GM21447 (cell line): ENCODE measurements around the gene GPR158.
"Not testable (repeated sequence)": the region's sequence is repeated elsewhere in the genome, so short reads cannot be mapped to it uniquely, and the experiment has no call there.

Experiments used
- ATAC-seq: cut with Tn5 transposase; IDR thresholded peaks from one replicate; pipeline ENCODE4 v1.9.1; 2021; ENCODE audit not compliant: unreplicated experiment

GPR158 gene

DNA sequence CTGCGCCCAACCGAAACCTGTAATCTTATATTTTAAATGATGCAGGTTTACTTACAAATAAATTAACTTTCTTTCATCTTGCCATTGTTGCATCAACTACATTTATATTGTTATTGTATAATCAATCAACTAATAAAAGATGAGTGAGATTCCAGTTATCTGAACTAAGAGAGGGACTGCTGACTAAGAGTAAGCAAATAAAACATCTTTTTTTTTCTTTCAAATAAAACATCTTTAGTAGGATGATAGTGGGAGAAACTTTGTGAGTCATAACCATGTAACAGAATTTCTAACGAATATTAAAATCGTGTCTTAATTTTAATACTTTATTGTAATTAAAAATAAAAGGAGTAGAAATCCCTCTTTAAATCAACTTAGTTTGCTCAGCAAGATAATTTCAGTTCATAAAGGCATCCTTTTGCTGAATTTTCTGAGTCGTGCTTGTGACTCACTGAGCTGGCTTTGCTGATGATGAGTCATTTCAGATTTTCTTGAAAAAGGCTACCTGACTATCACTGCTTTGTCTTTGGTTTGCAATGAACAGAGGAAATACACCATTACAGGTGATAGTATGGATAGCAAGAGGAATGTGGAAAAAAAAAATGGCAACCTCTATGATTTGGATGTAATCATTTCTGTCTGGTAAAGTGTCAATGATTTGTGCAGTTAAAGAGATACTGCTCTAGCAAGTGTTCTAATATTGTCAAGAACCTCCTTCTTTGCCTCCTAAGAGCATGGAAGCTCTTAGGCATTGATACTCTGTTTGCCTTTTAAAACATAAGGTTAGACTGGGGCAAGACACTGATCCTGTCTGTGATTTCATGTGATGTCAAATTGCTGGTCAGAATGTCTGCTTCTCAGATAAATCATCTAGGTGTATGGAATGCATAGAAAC, 119.5 kb downstream of the GPR158 start:
- no peak for ATAC-seq

DNA sequence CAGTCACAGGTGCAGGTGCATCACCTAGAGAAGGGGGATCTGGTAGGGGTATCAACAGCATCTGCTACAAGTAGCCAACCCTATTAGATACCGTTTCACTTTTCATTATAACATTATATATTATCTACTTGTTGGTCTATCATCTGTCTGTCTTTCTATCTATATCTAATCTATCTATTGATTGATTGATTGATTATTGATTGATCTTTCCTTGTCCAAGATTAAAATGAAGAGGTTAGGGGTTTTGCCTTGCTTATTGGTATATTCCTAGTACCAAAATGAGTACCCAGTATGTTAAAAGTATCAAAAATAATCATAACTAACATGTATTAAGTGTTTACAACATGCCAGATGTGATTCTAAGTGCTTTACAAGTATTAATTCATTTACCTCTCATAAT, 121.5 kb downstream of the GPR158 start:
- ATAC-seq = no peak

DNA sequence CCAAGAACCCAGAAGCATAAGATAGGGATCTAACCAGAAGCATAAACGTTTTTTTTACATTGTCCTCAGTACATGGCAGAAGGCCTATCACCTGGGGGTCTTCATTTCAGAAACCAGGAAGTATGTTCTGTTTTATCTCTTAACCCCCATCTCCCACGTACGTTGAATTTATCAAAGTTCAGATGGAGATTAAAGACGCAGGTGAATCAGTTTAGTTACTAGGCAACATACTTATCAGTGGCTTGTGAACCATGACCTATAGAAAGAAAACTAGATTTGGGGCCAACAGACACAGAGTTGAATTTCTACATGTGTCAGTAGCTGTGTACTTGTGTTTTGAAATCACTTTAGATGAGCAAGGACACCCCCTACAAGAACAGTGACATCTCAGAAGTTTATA, 122.7 kb downstream of the GPR158 start:
- no peak for ATAC-seq

DNA sequence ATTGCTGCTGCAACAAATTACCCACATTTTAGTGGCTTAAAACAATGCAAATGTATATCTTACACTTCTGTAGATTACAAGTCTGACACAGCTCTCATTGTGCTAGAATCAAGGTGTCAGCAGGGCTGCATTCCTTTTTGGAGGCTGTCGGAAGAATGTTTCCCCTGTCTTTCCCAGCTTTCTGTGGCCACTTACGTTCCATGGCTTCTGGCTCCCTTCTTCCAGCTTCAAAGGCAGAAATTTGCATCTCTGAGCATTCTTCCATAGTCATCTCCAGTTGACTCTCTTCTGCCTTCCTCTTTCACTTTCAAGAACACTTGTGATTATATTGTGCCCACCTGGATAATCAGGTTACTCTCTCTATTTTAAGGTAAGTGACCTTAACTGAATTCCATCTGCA, 125.3 kb downstream of the GPR158 start:
- no peak for ATAC-seq

DNA sequence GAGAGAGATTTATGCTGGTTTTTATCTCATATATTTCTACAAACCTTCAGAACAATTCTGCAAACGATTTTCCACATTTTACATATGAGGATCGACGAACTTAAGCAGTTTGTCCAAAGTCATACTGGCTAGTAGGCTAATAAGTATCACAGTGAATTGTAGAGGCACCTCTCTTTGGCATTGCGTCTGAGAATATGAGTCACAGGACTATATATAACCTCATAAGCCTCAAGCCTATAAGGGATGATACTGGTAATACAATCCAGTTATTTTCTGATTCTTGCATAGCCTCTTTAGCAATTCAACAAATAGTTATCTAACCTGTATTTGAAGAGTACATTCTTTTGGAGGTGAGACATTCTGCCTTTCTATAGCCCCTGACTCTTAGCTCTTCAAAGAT, 129.8 kb downstream of the GPR158 start:
- ATAC-seq = no peak

DNA sequence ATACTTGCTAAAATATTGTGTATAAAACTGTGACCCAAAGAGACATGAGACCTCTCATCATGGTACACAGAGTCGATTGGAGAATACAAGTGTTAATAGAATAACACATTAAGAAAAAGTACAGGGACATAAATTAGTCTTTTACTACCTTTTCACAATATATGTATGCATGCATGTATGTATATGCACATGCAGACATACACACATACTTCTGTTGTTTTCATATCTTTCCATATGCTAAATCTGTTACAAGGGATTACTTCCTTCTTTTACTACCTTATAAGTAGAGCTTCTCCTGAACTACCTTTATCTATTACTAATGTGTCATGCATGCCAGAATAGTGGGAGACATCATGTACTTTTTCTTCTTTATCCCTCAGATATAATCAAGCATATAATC, 131.6 kb downstream of the GPR158 start:
- ATAC-seq = no peak

DNA sequence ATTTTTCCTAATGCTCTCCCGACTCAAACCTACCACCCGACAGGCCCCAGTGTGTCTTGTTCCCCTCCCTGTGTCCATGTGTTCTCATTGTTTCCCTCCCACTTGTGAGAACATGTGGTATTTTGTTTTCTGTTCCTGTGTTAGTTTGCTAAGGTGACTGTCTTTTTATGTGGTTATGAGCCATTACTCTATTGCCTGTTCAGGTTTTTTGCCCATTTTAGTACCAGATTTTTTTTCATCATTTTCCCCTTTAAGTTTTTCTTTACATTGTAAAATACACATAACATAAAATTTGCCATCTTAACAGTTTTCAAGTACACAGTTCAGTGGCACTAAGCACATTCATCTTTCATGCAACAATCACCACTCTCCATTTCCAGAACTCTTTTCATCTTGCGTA, 133.5 kb downstream of the GPR158 start:
- ATAC-seq = no peak

DNA sequence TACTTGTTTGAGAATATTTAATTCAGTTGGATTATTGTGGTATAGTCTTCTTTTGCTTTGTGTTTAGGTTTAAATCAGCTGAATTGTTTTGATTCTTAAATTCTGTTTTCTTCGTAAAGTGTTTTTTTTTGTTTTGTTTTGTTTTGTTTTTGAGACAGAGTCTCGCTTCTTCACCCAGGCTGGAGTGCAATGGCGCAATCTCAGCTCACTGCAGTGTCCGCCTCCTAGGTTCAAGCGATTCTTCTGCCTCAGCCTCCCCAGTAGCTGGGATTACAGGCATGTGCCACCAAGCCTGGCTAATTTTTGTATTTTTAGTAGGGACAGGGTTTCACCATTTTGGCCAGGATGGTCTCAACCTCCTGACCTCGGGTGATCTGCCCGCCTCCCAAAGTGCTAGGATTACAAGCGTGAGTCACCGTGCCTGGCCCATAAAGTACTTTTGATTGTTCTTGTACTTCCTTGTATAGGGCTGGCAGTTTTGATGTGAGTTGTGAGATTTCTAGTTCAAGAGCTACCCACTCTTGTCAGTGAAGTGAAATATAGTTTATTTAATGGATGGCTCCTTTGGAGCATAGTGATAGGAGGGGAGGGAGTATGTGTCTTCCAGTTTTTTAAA, 142.9 kb downstream of the GPR158 start:
- ATAC-seq = not testable (repeated sequence)

DNA sequence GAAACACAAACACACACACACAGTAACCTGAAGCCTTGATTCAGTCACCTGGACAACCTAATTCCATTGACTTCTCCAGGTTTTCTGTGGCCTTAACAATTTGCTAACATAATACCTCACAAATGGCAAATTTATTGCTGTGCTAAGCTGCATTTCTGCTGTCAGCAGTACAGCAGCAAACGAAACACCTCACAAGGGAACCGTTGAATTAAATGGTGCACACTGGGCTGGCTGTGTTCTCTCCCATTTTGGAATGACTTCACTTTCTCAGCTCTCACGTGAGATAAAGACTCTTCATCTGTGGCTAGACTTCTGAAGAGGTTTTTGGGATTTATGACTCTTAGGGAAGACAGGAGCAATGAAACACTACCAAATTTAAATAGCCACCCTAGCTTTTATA, 152.5 kb downstream of the GPR158 start:
- no peak for ATAC-seq

DNA sequence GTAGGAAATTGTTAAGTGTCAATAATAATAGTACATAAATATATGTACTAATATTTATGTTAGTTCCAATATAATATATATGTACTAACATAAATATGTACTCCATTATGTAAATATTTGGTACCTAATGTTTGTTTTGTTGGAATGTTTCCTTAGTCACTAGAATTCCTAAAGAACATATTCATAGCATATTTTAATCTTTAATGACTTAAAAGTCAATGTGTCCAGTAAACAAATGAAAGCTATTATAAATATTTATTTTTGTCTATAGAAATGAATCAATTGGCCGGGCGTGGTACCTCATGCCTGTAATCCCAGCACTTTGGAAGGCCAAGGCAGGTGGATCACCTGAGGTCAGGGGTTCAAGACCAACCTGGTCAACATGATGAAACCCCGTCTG, 153.6 kb downstream of the GPR158 start:
- no peak for ATAC-seq

DNA sequence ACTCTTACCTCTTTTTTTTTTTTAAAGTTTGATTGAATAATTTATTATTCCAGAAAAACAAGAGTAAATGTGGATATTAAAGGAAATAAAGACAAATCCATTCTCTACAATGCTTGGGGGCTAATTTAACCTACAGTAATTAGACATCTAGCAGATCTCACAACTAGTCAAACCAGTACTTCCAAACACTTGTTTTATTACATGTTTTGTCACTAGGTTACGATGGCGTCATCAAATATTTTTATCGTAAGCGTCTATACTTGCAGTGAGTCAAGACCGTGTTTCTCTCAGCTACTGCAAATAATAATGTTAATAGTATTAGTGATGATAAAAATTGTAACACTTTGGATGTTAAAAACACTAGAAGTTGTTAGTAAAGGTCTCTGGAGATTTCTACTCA, 154.8 kb downstream of the GPR158 start:
- not testable (repeated sequence) for ATAC-seq

DNA sequence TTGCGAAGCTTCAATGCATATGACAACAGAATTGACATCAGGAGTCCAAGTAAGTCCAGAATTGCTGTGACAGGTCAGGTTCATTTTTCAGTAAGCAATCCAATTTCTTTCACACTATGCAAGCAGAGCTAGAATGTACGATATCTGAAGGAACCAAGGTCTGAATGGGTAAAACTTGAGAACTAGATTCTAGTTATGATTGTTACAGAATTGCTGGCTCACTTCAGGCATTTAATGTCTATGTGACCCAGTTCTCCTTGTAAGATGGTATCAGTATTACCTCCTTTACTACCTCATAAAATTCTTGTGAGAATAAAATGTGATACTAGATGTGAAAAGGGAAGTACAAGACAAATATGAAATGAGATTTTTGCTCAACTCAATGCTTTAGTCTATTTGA, 159.6 kb downstream of the GPR158 start:
- no peak for ATAC-seq

DNA sequence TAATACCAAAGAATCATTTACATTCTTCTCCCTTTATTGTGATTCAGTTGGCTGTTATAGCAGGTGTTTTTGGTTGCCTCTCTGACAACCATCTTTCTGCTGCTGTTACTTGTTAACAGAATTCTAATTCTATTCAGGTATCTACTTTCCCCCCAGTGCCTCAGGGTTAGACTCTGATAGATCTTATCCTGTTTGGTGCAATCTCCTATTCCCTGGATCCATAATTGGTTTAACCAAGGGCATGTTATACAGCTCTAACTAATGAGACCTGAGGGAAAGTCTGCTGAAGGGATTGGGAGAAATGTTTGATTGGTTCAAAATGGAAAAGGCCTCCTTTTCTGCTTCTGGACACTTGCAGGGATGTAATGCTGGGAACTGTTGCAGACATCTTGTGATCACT, 161.5 kb downstream of the GPR158 start:
- no peak for ATAC-seq

DNA sequence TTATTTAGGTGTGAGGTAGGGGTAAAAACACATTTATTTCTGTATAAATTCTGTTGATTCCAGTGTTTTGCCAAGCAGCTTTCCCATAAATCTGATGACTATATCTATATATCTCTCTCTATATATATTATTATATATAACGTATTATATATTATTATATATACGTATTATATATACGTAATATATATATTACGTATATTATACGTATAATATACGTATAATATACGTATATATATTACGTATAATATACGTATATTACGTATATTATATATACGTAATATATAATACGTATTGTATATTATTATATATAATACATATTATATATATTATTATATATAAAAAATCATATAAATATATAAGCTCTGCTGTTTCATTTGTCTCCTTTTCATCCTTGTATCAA, 163.5 kb downstream of the GPR158 start:
- ATAC-seq = no peak

DNA sequence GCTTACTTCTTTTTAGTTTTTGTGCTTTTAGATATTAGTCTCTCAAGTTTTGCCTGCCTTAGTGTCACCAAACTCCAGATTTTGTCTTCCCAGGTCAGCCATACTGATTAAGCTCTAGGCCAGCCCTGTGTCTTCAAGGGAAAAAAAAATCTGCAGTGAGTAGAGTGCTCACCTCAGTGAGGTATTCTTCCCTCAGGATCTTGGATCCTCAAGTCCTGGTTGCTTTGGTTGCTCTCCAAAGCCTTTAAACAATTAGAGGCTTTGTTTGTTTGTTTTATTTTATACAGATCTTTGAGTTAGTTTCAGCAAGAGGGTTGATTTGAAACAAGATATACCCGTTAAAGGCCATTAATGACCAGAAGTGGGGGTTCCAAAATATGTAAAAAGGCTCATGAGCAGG, 165.2 kb downstream of the GPR158 start:
- no peak for ATAC-seq

DNA sequence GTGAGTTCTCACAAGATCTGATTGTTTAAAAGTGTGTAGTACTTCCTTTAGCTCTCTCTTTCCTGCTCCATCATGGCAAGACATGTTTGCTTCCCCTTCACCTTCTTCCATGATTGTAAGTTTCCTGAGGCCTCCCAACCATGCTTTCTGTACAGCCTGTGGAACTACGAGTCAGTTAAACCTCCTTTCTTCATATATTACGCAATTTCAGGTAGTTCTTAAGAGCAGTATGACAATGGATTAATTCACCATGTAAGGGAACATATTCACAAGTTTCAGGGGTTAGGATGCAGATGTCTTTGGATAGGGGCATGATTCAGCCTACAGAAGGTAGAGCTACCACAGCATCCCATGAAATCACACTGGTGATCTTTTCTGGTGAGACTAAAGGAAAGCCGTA, 174.7 kb downstream of the GPR158 start:
- no peak for ATAC-seq

DNA sequence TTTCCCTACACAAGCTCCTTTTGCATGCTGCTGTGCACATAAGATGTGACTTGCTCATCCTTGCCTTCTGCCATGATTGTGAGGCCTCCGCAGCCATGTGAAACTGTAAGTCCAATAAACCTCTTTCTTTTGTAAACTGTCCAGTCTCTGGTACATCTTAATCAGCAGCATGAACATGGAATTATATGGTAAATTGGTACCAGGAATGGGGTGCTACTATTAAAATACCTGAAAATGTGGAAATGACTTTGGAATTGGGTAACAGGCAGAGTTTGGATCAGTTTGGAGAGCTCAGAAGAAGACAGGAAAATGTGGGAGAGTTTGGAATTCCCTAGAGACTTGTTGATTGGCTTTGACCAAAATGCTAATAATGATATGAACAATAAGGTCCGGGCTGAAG, 181.8 kb downstream of the GPR158 start:
- no peak for ATAC-seq

DNA sequence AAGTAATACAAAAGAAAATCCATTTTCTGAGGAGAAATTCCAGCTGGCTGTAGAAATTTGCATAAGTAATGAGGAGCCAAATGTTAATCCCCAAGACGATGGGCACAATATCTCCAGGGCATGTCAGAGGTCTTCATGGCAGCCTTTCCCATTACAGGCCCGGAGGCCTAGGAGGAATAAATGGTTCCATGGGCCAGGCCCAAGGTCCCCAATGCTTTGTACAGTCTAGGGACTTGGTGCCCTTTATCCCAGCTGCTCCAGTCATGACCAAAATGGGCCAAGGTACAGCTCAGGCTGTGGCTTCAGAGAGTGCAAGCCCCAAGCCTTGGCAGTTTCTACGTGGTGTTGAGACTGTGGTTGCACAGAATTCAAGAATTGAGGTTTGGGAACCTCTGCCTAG, 182.5 kb downstream of the GPR158 start:
- no peak for ATAC-seq

DNA sequence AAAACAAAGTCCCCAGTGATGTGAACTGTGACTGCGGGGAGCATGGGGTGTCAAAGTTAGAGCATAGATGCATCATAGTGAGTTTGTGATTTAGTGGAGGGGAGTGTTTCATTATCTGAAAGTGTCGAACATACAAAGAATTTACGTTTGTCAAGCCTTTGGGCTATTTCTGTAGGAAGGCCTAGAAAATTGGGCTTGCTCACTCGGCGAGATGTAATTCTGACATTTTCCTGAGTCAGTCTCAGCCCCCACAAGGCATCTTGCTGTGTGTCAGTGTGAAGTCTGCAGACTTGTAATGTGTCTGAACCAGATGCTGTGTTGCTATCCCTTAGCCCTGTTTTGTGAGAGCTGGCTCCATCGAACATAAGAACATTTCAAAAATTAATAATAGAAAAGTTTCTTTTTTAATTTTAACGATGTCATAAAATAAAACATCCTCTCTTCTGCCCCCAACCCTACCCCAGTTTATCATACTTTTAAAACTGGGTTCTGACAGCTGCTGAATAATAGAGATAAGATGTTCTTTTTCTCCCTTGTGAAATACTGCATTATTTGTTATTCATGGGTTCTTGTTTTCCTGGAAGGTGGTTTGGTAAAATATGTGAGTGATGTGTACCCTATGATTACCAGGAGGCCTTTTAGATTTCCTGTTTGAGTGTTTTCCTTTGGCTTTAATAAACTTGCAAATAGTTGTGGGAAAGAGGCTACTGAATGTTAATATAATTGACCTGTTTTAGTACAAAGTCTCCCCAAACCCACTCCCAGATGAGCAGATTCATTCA, 207.4 kb downstream of the GPR158 start:
- ATAC-seq = no peak

DNA sequence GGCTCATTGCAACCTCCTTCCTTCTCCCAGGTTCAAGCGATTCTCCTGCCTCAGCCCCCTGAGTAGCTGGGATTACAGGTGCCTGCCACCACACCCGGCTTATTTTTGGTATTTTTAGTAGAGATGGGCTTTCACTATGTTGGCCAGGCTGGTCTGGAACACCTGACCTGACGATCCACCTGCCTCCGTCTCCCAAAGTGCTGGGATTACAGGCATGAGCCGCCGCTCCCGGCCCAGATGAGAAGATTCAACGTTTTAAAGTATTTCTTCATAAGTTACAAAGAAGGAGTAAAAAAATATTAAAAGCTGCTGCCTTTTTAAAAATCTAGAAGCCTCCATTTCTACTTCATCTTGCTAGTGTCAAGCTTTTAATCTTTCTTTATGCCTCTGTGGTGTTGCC, 208.1 kb downstream of the GPR158 start:
- not testable (repeated sequence) for ATAC-seq

DNA sequence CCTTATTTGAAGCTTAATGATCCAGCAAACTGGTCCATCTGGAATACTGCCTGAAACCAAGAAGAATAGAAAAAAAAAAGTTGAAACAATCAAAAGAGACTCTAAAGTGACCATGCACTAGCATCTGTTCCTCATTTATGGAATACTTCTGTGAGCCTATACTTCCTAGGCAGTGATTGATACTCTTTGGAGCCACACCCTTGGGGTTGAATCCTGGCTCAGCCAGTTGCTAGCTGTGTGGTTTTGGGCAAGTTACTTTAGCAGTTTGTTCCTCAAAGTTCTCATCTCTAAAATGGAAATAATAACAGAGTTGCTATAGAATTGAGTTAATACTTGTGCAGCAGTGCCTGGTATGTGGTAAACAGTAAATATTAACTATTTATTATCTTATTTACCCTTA, 208.9 kb downstream of the GPR158 start:
- no peak for ATAC-seq

DNA sequence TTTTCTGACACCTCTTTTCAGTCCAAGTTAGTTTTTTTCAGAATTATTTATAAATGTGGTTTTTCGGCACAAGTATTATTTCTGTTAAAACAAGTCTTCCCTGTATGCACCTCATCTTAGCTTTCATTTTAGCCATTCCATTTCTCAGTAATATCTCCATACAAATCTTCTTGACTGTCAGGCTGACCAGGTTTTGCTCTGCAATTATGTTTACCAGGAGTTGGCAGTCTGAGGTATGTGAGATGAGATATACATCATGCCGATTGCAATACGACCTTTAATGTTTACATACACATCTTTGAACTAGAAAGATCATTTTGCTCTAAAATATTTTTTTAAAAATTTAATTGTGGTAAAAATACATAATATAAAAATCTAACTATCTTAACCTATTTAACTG, 209.8 kb downstream of the GPR158 start:
- ATAC-seq = no peak
